ENCODE measurements around the gene ASGR1. TPM values are rescaled to one million over a fixed set of nuclear protein-coding genes. Genes with fewer than 3 reads are reported as not detected.

Gene ASGR1
- total and polyA plus RNA-seq, 8 donors: 0.87 to 6.0 (median 1.9) TPM; not detected in 3

GRCh38 chr17:7204828-7205461 lies 25.8 kb upstream of the ASGR1 start:
- Histone ChIP-seq H3K36me3 (peaks cover 7 to 39% (median 30%) of the 10 kb centered on the region in 4 donors), H3K9me3 (no peaks in the 10 kb centered on the region), H3K27ac (peak overlapping the region; percentile 40 to 83 (median 67)), H3K4me3 (peak overlapping the region; percentile 43 to 58 (median 52)), H3K27me3 (peaks cover 0 to 18% (median 0%) of the 10 kb centered on the region in 3 donors), H3K4me1 (peaks cover 11 to 33% (median 16%) of the 10 kb centered on the region in 4 donors)
- 0 to 1% (median 0%) methylated on average over 33 to 34 of the region's 34 CpGs for WGBS, 5 donors
- DNase-seq: peak; percentile 80 to 96
- TF ChIP-seq POLR2A (IDR thresholded peaks at IDR 0.05): no peak
- peak; percentile 35 for TF ChIP-seq EP300 (IDR thresholded peaks at IDR 0.05)
- peak in 1 of 3 donors; percentile 51 for TF ChIP-seq POLR2AphosphoS5 (IDR thresholded peaks at IDR 0.05)
- TF ChIP-seq CTCF (IDR thresholded peaks at IDR 0.05): no peak
- intact Hi-C loops (cut with DNase I; ENCODE audit: low total_unique reads): no loop called here

- H3K4me1 ChIP-seq: peaks cover 11 to 33% (median 16%) of the 10 kb centered on the region in 4 donors
- H3K27me3 ChIP-seq: peaks cover 0 to 17% (median 0%) of the 10 kb centered on the region in 3 donors
- DNase-seq: peak in 1 of 2 donors; percentile 68
- intact Hi-C loops (cut with DNase I; ENCODE audit: low total_unique reads): no loop called here
- WGBS, 5 donors: 70 to 73% (median 71%) methylated on average over 15 of the region's 15 CpGs
- no peaks in the 10 kb centered on the region for H3K9me3 ChIP-seq
- peak overlapping the region; percentile 43 to 58 (median 52) for H3K4me3 ChIP-seq
- peaks cover 7 to 46% (median 30%) of the 10 kb centered on the region in 4 donors for H3K36me3 ChIP-seq
- peak overlapping the region in 4 of 5 donors; percentile 40 to 83 (median 68) for H3K27ac ChIP-seq
- no peak for TF ChIP-seq CTCF (IDR thresholded peaks at IDR 0.05)
- no peak for TF ChIP-seq POLR2AphosphoS5 (IDR thresholded peaks at IDR 0.05)
- no peak for TF ChIP-seq POLR2A (IDR thresholded peaks at IDR 0.05)
- TF ChIP-seq EP300 (IDR thresholded peaks at IDR 0.05): no peak
Observed at GRCh38 chr17:7204336-7204735, 25.2 kb upstream of the ASGR1 start.

GRCh38 chr17:7203391-7203790 lies 24.2 kb upstream of the ASGR1 start:
- TF ChIP-seq POLR2AphosphoS5 (IDR thresholded peaks at IDR 0.05) (no peak), CTCF (IDR thresholded peaks at IDR 0.05) (no peak), POLR2A (IDR thresholded peaks at IDR 0.05) (no peak), EP300 (IDR thresholded peaks at IDR 0.05) (no peak)
- H3K4me1 ChIP-seq: peaks cover 11 to 33% (median 16%) of the 10 kb centered on the region in 4 donors
- peaks cover 0 to 8% (median 0%) of the 10 kb centered on the region in 3 donors for H3K27me3 ChIP-seq
- no peaks in the 10 kb centered on the region for H3K9me3 ChIP-seq
- no peak overlapping the region for H3K4me3 ChIP-seq
- DNase-seq: peak in 1 of 2 donors; percentile 3
- peaks cover 7 to 52% (median 30%) of the 10 kb centered on the region in 4 donors for H3K36me3 ChIP-seq
- no peak overlapping the region for H3K27ac ChIP-seq
- intact Hi-C loops (cut with DNase I; ENCODE audit: low total_unique reads): no loop called here
- 91 to 97% (median 93%) methylated on average over 13 to 16 of the region's 16 CpGs for WGBS, 5 donors

GRCh38 chr17:7196651-7197401 lies 17.7 kb upstream of the ASGR1 start:
- Histone ChIP-seq H3K9me3 (no peaks in the 10 kb centered on the region), H3K27ac (no peak overlapping the region), H3K4me1 (no peaks in the 10 kb centered on the region), H3K27me3 (no peaks in the 10 kb centered on the region), H3K4me3 (no peak overlapping the region), H3K36me3 (peaks cover 17 to 93% (median 65%) of the 10 kb centered on the region in 4 donors)
- intact Hi-C loops (cut with DNase I; ENCODE audit: low total_unique reads): no loop called here
- no peak for TF ChIP-seq POLR2A (IDR thresholded peaks at IDR 0.05)
- TF ChIP-seq POLR2AphosphoS5 (IDR thresholded peaks at IDR 0.05): no peak
- TF ChIP-seq EP300 (IDR thresholded peaks at IDR 0.05): no peak
- no peak for TF ChIP-seq CTCF (IDR thresholded peaks at IDR 0.05)
- no peak for DNase-seq
- WGBS, 5 donors: 85 to 93% (median 91%) methylated on average over 8 to 22 of the region's 22 CpGs

Data from stomach (tissue), 9 donors.